DMS53 (cell line): Measurements from ENCODE around the gene LHX4.

ENCODE experiments used
- DNase-seq: peaks from one replicate; lab custom pipeline; 2025; lab: John Stamatoyannopoulos, UW

Gene LHX4

GRCh38 chr1:180271272-180272255 is 41.5 kb downstream of the LHX4 start:
- no peak for DNase-seq

- DNase-seq, result no peak
Observed at GRCh38 chr1:180272395-180272794, 42.3 kb downstream of the LHX4 start.

DNA sequence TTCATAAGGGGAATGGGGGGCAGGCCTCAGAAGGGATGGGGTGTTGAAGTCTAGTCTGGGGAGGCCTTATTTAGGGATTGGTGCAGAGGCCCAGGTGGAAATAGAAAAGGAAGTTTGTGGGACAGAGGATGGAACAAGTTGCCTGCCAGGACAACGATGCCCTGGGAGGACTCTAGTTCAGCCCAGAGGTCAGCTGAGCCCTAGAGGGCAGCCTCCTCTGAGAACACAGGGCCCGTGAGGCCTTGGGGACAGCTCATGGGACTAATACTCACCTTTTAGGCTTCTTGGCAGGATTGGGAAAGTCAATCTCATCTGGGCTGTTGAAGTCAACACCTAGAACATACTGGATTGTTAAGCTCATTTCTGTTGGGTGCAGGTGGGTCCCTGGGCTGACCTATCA is 43.0 kb downstream of the LHX4 start:
- no peak for DNase-seq

DNA sequence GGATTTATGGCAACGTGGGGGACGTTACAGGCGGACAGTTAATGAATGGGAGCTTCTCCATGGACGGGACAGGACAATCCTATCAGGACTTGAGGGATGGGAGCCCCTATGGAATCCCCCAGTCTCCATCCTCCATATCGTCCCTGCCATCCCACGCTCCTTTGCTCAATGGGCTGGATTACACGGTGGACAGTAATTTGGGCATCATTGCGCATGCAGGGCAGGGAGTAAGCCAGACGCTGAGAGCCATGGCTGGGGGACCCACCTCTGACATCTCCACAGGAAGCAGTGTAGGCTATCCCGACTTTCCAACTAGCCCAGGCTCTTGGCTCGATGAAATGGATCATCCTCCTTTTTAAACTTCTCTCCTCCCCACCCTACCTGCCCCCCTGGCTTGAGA is 44.2 kb downstream of the LHX4 start:
- no peak for DNase-seq

DNA sequence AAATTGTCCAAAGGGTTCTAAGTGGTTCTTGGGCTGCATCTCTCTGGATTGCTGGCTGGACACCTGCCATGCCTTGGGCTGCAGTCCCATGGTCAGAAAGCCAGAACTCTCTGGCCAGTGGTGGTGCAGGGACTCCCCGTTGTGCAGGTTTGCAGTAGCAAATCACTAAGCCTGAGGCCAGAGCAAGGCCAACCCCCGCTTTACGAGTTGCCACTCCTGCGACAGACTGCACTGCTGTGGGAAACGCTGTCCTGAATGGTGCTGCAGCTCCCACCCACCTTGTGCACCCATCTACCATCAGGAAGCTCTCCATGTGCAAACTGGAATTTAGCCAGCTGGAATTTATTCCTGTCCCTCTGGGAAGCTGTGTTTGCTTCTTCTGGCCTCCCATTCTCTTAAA is 45.7 kb downstream of the LHX4 start:
- no peak for DNase-seq

DNA sequence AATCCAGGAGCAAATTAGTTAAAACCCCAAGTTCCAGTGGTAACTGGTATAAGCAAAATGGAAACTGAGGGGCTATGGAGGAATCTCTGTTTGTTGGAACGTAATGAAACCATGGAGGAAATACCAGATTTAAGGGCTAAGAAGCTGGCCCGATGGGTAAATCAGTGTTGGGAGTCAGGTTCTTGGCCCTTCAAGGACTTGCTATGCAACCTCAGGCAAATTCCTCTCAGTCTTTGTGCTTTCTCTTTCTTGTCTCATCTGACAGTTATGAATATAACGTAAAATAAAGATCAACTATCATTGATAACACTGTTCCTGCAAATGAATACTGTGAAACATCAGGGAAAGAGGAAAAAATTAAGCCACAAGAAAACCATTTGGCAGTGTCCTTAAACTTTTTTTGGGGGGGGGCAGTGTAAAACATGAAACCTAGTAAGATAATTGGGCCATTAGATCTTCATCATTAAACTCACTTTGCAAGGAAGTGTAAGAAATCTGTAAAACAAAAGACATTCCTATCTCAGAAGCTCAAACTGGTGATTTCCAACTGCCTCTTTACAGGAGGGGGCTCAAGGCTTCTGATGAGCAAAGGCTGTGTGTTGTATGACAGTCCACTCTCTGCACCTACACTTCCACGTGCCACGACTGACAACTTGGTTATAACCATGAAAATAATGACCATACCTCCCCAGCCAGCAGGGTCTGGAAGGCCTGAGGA is 47.6 kb downstream of the LHX4 start:
- DNase-seq, result no peak

- DNase-seq, result no peak
Observed at GRCh38 chr1:180278194-180278515, 48.1 kb downstream of the LHX4 start.

DNA sequence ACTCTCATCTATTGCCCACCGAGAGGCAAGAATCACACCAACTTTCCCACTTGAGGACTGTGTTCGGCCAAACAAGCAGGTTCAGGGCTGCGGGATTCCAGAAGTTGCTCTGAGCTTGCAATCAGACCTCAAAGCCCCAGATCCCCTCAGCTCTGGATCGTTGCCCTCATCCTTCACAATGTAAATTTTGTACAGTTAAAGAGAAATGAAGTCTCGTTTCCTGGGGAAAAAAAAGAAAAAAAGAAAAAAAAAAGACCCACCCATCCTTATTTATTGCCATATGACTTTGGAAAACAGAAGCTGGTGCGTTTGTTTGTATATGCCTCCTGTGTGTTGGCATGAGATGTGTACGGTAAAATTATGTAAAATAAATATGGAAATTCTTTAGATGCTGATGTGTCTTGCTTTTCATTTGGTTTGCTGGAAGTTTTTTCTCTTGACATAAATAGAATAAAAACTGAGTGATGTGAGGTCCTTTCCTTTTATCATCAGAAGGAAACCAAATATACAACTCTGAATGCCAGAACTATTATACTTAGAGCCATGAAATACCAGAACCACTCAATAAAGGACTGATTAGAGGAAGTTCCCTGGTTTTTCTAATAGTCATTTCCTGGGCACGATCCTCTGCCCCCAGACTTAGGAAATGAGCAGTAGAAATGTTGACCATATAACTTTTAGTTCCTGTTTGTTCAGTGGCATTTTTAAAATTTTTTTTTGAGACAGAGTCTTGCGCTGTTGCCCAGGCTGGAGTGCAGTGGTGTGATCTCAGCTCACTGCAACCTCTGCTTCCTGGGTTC is 48.7 kb downstream of the LHX4 start:
- no peak for DNase-seq

- no peak for DNase-seq
Observed at GRCh38 chr1:180279651-180280050, 49.6 kb downstream of the LHX4 start.

- no peak for DNase-seq
Observed at GRCh38 chr1:180280617-180281016, 50.6 kb downstream of the LHX4 start.

DNA sequence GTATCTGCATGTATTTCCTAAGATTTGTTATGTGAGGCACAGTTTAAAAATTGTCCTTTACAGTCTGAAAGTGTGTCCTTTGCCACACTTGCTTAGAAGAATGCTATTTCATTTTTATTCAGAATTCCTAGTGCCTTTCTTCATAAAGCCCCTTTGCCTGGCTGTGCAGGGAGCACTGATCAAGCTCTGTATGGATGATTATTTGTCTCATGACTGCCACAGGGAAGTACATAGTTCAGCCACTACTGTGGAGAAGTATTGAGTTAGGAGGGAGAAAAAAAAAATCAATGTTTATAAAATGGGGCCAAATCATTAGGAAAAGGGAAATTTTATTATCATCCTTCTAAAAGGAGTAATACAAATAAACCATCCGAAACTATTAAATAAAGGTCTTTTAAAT is 51.4 kb downstream of the LHX4 start:
- no peak for DNase-seq

DNA sequence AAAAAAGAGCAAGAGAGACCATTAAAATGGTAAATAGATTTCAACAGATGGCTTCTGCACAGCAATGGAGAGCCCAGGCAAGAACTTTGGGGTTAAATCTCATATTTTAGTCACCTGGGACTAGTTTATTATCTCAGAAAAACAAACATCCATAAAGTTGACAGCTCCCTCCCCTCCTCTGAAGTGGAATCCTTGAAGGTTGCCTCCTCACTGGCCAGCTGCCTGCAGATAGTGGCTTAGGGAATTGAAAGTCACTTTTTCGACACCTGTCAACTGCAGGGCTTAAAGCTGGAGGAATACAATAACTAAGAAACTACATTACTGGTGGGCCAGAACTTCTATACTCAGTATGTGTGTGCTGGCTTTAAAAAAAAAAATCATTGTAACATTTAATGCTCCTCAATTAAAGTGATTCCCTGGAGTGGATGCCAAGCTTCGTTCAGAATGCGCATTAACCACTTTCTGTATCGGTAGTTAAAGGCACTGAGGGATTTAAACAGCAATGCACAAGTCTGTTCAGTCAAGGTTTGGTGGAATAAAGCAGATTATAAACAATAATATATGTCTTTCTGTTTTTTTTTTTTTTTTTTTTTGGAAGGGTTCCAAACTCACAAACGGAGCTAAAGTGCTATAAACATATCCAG is 52.5 kb downstream of the LHX4 start:
- no peak for DNase-seq

DNA sequence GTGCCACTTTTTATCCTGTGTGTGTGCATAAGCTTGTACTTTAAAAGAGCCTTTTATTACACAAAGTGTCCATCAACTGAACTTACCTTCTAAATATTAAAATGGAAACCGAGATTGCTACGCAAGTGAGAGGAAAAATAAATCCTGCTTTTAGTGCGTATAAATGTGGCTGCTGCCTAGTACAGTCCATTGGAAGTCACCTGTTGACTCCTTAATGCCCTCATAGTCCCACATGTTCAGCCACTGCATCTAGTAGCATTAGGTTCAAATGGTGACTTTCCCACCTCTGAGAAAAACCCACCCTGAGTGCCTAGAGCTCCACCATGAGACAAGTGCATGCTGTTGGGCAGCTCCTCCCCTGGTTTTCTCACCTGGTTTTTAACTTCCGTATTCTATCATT is 53.0 kb downstream of the LHX4 start:
- DNase-seq, result no peak

DNA sequence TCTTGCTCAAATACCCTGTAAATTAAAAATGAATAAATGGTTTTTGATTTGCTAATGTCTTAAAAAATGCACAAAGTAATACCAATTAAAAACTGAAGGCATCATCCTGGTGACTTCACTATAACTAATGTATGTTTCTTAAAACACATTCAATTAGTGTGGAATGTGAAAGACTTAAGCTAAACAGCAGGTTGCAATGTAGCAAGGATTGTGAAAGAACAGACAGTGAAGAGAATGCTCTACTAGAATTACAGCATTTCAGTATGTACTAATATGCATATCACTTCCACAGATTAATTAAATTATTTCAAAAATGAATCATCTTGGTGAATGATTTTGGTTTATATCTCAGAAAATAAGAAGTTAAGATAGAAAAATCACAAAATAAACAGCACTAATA is 56.4 kb downstream of the LHX4 start:
- DNase-seq, result no peak

- no peak for DNase-seq
Observed at GRCh38 chr1:180287988-180288705, 58.1 kb downstream of the LHX4 start.

GRCh38 chr1:180288940-180289339 is 58.9 kb downstream of the LHX4 start:
- no peak for DNase-seq

DNA sequence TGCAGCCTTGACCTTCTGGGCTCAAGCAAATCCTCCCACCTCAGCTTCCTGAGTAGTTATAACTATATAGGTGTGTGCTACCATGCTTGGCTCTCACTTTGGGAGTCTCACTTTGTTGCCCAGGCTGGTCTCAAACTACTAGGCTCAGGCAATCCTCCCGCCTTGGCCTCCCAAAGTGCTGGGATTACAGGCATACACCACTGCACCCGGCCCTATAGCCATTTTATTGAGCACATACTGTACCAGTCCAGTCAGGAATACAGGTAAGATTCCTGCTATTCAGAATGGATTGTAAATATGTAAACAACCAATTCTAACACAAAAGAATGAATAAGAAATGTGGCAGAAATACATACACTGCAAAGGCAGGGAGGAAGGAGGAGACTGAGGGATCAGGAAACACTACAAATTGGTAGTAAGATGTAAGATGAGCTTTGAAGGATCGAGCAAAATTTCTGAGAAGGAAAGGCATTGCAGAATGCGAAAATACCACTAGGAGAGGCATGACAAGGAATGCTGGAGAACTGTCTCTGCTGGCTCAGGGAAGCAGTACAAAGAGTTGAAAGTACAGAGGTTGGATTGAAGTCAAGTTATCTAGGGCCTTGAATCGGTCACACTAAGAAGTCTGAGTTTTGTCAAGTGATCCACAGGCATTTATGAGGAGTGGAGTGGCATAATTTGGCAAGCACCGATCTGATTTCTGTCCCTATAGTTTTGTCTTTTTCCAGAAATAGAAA is 60.4 kb downstream of the LHX4 start:
- DNase-seq, result no peak

- DNase-seq, result peak; percentile 31
Observed at GRCh38 chr1:180291004-180291403, 60.9 kb downstream of the LHX4 start.

- no peak for DNase-seq
Observed at GRCh38 chr1:180294711-180295110, 64.6 kb downstream of the LHX4 start.

DNA sequence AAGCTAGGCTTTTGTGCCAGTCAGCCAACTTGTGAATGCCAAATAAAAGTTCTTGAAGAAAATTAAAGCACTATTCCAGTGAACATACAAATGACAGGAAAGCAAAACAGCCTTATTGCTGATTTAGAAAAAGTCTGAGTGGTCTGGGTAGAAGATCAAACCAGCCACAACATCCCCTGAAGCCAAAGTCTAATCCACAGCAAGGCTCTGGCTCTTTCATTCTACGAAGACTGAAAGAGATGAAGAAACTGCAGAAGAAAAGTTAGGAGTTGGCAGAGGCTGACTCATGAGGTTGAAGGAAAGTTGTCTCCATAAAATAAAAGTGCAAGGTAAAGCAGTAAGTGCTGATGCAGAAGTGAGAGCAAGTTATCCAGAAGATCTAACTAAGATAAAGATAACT is 65.9 kb downstream of the LHX4 start:
- no peak for DNase-seq
